ENCODE measurements around the gene S100A8.
"Not testable (repeated sequence)": the region's sequence is repeated elsewhere in the genome, so short reads cannot be mapped to it uniquely, and the experiment has no call there.

Gene S100A8

DNA sequence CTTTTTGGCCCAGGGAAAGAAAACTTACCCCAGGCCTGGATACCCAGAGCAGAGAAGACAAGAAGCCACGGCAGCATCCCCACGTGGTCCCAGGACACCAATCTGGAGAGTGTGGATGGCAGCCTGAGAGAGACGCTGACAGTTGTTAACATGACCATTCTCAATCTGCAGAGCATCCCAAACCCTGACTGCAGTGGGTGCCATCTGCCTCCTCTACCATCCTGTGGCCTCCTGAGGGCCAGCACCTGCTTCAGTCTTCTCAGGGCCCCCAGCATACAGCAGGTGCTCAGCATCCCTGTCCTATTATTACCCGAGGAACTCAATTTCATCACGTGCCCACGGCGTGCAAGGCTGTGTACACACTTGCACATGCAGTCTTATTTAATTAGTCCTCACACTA, 43.0 kb downstream of the S100A8 start:
- TF ChIP-seq, protein P1, sequence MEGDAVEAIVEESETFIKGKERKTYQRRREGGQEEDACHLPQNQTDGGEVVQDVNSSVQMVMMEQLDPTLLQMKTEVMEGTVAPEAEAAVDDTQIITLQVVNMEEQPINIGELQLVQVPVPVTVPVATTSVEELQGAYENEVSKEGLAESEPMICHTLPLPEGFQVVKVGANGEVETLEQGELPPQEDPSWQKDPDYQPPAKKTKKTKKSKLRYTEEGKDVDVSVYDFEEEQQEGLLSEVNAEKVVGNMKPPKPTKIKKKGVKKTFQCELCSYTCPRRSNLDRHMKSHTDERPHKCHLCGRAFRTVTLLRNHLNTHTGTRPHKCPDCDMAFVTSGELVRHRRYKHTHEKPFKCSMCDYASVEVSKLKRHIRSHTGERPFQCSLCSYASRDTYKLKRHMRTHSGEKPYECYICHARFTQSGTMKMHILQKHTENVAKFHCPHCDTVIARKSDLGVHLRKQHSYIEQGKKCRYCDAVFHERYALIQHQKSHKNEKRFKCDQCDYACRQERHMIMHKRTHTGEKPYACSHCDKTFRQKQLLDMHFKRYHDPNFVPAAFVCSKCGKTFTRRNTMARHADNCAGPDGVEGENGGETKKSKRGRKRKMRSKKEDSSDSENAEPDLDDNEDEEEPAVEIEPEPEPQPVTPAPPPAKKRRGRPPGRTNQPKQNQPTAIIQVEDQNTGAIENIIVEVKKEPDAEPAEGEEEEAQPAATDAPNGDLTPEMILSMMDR (IDR thresholded peaks at IDR 0.05; ENCODE audit: low read depth, low read length, missing control alignments), result no peak
- in situ Hi-C loops (cut with HindIII; ENCODE audit: low pct_ligation_motif_present, low sequenced_read_pairs), result no loop called here
- Histone ChIP-seq H3K36me3 (replicated peaks) (no peaks in the 10 kb centered on the region), H3K27me3 (replicated peaks) (no peaks in the 10 kb centered on the region), H3K4me3 (ENCODE audit: low read depth, low read length) (no peak overlapping the region), H3K27ac (no peak overlapping the region)
- no peak for DNase-seq

DNA sequence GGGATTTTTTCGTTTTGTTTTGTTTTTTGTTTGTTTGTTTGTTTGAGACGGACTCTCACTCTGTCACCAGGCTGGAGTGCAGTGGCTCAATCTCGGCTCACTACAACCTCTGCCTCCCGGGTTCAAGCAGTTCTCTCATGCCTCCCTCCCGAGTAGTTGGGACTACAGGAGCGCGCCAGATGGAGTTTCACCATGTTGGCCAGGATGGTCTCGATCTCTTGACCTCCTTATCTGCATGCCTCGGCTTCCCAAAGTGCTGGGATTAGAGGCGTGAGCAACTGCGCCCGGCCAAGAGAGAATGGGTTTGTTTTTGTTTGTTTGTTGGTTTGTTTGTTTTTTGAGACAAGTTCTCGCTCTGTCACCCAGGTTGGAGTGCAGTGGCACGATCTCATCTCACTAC, 43.8 kb downstream of the S100A8 start:
- not testable (repeated sequence) for DNase-seq; H3K36me3 ChIP-seq (replicated peaks); H3K27me3 ChIP-seq (replicated peaks)

DNA sequence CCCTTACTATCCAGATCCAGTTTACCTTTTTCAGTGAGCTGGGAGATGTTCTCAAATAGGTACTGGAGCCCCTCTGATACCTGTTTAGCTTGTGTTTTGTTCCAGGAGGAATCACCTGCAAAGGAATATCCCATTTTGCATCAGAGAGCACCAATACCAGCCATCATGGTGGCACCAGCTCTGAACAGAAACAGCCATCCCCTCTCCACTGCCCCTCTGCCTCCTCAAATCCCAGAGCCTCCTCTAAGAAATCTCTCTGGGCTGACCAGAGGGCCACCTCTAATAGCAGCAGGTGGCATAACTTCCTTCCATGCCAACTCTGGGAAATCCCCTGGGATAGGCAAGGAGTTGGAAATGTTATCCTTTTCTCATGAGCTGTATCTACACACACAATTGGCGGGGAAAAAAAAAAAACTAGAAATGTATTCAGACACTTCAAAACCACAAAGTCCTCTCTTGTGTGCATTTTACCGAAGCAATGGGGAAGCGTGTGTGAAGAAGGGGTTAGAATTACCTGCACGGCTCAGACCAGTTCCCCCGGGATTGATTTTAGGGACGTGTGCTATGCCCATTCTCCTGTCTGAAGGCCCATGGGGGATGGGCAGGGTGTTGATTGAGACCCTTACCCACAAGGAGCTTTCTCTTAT, 44.7 kb downstream of the S100A8 start:
- Histone ChIP-seq H3K36me3 (replicated peaks) (no peaks in the 10 kb centered on the region), H3K27me3 (replicated peaks) (no peaks in the 10 kb centered on the region), H3K4me3 (ENCODE audit: low read depth, low read length) (no peak overlapping the region), H3K27ac (no peak overlapping the region)
- in situ Hi-C loops (cut with HindIII; ENCODE audit: low pct_ligation_motif_present, low sequenced_read_pairs), result no loop called here
- no peak for DNase-seq
- TF ChIP-seq, protein P1 (IDR thresholded peaks at IDR 0.05; ENCODE audit: low read depth, low read length, missing control alignments), result no peak

More for the DNA sequence above, 43.8 kb downstream of the S100A8 start:
- in situ Hi-C loops (cut with HindIII; ENCODE audit: low pct_ligation_motif_present, low sequenced_read_pairs); H3K27ac ChIP-seq; H3K4me3 ChIP-seq (ENCODE audit: low read depth, low read length): not testable (repeated sequence)

DNA sequence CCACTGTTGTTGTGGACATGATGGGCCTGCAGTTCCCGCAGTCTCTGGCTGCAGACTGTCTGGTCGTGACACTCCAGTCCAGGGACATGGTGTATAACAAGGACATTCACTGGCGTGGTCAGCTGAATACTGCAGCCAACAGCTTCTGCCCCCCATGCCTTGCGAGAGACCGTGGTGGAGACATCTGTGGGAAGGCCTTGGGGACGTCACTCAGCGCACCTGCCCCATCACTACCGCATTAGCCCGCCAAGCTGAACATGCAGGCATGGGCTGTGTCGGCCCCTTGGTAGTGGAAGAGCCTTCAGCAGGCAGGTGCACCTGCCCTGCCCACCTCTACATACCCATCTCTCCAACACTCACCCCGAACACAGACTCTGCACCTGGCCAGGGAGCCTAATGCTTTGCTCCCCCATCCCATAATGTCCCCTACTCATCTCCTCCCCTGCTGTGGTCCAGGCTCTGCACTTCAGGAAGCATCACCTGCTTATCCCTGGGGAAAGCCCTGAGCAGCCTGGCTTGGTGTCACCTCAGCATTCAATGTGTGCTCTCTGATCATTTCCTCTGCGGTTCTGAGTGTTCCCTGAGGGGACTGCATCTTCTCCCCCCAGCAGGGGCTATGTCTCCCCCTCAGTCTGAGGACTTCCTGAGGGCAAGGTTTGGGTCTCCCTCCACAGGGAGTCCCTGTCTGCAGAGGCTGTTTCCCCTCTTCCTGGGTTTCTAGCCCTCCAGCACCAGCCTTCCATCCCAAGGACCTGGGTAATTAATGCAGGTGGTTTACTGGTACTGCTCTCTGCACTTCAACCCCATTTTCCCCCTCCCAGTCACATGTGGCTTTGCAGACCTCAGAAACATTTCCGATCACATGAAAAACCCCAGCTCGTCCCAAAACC, 45.4 kb downstream of the S100A8 start:
- Histone ChIP-seq H3K4me3 (ENCODE audit: low read depth, low read length) (no peak overlapping the region), H3K27me3 (replicated peaks) (no peaks in the 10 kb centered on the region), H3K27ac (no peak overlapping the region), H3K36me3 (replicated peaks) (no peaks in the 10 kb centered on the region)
- in situ Hi-C loops (cut with HindIII; ENCODE audit: low pct_ligation_motif_present, low sequenced_read_pairs), result no loop called here
- DNase-seq, result no peak
- TF ChIP-seq, protein P1 (IDR thresholded peaks at IDR 0.05; ENCODE audit: low read depth, low read length, missing control alignments), result no peak

DNA sequence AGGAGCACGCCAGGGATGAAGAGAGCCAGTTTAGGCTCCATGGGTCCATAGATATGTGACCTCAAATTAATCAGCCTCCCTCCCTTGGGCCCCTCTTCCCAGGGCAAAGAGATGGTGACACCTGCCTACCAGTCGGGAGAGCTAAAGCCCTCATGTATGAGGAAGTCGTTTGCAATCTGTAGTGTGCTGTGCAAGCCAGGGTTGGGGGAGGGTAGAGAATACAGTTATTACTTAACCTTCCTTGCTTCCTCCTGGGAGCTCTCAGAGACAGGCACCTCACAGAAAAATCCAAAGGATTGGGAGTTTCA, 46.2 kb downstream of the S100A8 start:
- H3K27me3 ChIP-seq (replicated peaks), result no peaks in the 10 kb centered on the region
- in situ Hi-C loops (cut with HindIII; ENCODE audit: low pct_ligation_motif_present, low sequenced_read_pairs), result no loop called here
- no peak overlapping the region for H3K27ac ChIP-seq
- H3K36me3 ChIP-seq (replicated peaks), result no peaks in the 10 kb centered on the region
- no peak for DNase-seq
- TF ChIP-seq, protein P1 (IDR thresholded peaks at IDR 0.05; ENCODE audit: low read depth, low read length, missing control alignments), result no peak
- H3K4me3 ChIP-seq (ENCODE audit: low read depth, low read length), result no peak overlapping the region

DNA sequence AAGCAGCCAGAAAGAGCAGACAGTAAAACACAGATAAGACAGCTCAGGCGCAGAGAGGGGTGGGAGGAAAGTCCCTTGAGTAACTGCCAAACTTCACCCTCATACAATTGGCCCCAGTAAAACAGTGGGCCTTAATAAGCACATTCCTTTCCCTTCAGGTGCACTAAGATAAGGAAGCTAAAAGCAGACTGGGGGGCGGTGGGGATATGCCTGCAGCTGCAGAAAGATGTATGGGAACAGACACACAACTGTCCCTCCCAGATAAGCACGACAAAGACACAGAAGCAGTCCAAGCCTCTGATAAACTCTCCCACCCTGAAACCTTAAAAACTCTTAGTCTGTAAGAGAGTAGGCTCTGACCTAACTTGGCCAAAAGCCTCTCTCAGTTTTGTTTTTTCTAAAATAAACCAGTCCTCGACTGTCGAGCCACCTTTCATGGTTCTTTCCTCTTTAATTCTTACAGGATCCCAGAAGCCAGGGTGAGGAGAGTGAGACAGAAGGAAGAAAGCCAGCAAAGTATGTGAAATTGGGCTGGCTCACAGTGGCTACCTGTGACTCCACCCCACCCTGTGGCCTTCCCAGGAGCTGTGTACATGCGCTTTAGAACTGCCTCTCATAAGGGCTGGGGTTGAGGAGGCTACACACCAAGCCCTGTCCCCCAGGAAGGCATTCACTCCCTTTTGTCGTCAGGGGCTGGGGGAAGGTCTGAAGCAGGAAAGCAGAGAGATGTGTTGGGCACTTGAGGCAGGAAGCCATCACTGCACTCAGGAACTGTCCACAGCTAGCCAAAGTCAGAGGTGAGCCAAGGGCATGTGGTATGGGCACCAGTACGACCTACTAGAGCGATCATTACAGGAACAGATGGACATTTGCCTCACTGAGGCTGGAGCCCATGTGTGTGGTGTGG, 46.8 kb downstream of the S100A8 start:
- no peaks in the 10 kb centered on the region for H3K27me3 ChIP-seq (replicated peaks)
- no peaks in the 10 kb centered on the region for H3K36me3 ChIP-seq (replicated peaks)
- TF ChIP-seq, protein P1 (IDR thresholded peaks at IDR 0.05; ENCODE audit: low read depth, low read length, missing control alignments), result no peak
- no peak overlapping the region for H3K4me3 ChIP-seq (ENCODE audit: low read depth, low read length)
- no peak for DNase-seq
- in situ Hi-C loops (cut with HindIII; ENCODE audit: low pct_ligation_motif_present, low sequenced_read_pairs), result no loop called here
- no peak overlapping the region for H3K27ac ChIP-seq
